SK-N-MC (cell line): ENCODE data around the gene TSHZ1.

Experiments
- EZH2 ChIP-seq: fragments of 200-600 bp; sonication (generic); IDR thresholded peaks from one replicate; pipeline ENCODE4 v1.6.1; 2017; ENCODE audit warnings: antibody characterized with exemption
- POLR2AphosphoS5 ChIP-seq: IDR thresholded peaks from 2 replicates; pipeline ENCODE4 v1.6.1; 2012; ENCODE audit warnings: mild to moderate bottlenecking, low read depth, low read length, borderline replicate concordance

GRCh38 chr18:75234901-75235300 is 24.3 kb downstream of the TSHZ1 start:
- TF ChIP-seq POLR2AphosphoS5 (no peak), EZH2 (no peak)
